Left lung (tissue), 10 donors: ENCODE measurements around the gene MIF4GD. TPM values are rescaled to one million over a fixed set of nuclear protein-coding genes. Genes with fewer than 3 reads are reported as not detected.

Source experiments
- ATAC-seq: fragments of 200-7000 bp; cut with Tn5 transposase; one replicate; pipeline ENCODE4 v1.9.1; 2020; ENCODE audit warnings: moderate library complexity
- DNase-seq, 4 donors: peaks; one replicate each; pipeline ENCODE4 v3.0.0-alpha.2; 2013 to 2020
- H3K27ac ChIP-seq, 2 donors: fragments of 200-600 bp; sonication (generic) in 1 of 2; one replicate each; pipeline versions ENCODE4 v1.5.0 to v1.8.0; 2020 to 2021
- H3K27me3 ChIP-seq, 2 donors: fragments of 200-600 bp; sonication (generic) in 1 of 2; one replicate each; pipeline versions ENCODE4 v1.5.0 to v1.8.0; 2020 to 2021
- H3K36me3 ChIP-seq, 2 donors: fragments of 200-600 bp; sonication (generic) in 1 of 2; one replicate each; pipeline versions ENCODE4 v1.5.0 to v1.8.0; 2020 to 2021
- H3K4me1 ChIP-seq, 2 donors: fragments of 200-600 bp; one replicate each; pipeline ENCODE4 v1.8.0; 2021
- H3K4me3 ChIP-seq, 2 donors: fragments of 200-600 bp; sonication (generic) in 1 of 2; one replicate each; pipeline versions ENCODE4 v1.5.0 to v1.8.0; 2020 to 2021; ENCODE audit warnings: mild to moderate bottlenecking in 1 of 2
- H3K9me3 ChIP-seq, 2 donors: fragments of 200-600 bp; sonication (generic) in 1 of 2; one replicate each; pipeline versions ENCODE4 v1.5.0 to v1.8.0; 2020 to 2021
- CTCF ChIP-seq, 2 donors: fragments of 200-600 bp; sonication (generic) in 1 of 2; IDR thresholded peaks; one replicate each; pipeline versions ENCODE4 v1.5.0 to v1.8.0; 2021; ENCODE audit warnings: antibody characterized with exemption in 2 of 2
- intact Hi-C, 2 donors: fragments of 100-400 bp; cut with DNase I; formaldehyde crosslinking; loops; one replicate each; pipeline versions ENCODE4 v1.11.2 to v1.14.2; 2022
- polyA plus RNA-seq, 6 donors: library from polyadenylated mRNA; unstranded; fragments of 120-200 nt; gene quantifications; one replicate each; pipeline ENCODE4 v1.2.1, GENCODE V29; 2013; ENCODE audit not compliant: insufficient read length in 6 of 6
- total RNA-seq, 2 donors: library from RNA; stranded (reverse); fragmentation: NEBNext Ultra II Directional; extraction: Animal tissue kit (Norgen Biotek cat#: 25700); gene quantifications; one replicate each; pipeline ENCODE4 v1.2.1, GENCODE V29; 2021
- donor health status: DM: no; HTN: yes; CAD: no.
- donor health status: DM: no; HTN: no; CAD: no.

MIF4GD gene
- total and polyA plus RNA-seq, 8 donors, result 12.7 to 25.4 (median 14.9) TPM

GRCh38 chr17:75250009-75250471 is 21.0 kb downstream of the MIF4GD start:
- ATAC-seq (peak; percentile 56), DNase-seq (peak in 1 of 4 donors; percentile 37)
- H3K27ac ChIP-seq, result no peak overlapping the region
- H3K36me3 ChIP-seq, result peaks cover 3 to 23% of the 10 kb centered on the region in 2 donors
- no peak for TF ChIP-seq CTCF (IDR thresholded peaks at IDR 0.05)
- no peak overlapping the region for H3K4me3 ChIP-seq
- no peaks in the 10 kb centered on the region for H3K27me3 ChIP-seq
- intact Hi-C loops, result no loop called here
- peaks cover 0 to 29% of the 10 kb centered on the region in 2 donors for H3K4me1 ChIP-seq
- H3K9me3 ChIP-seq, result no peaks in the 10 kb centered on the region

GRCh38 chr17:75249564-75249963 is 21.5 kb downstream of the MIF4GD start:
- Histone ChIP-seq H3K4me1 (peaks cover 0 to 33% of the 10 kb centered on the region in 2 donors), H3K9me3 (no peaks in the 10 kb centered on the region), H3K36me3 (peaks cover 3 to 28% of the 10 kb centered on the region in 2 donors), H3K27ac (no peak overlapping the region), H3K4me3 (no peak overlapping the region), H3K27me3 (no peaks in the 10 kb centered on the region)
- intact Hi-C loops, result no loop called here
- no peak for TF ChIP-seq CTCF (IDR thresholded peaks at IDR 0.05)
- DNase-seq (no peak), ATAC-seq (no peak)

GRCh38 chr17:75246404-75246803 is 24.6 kb downstream of the MIF4GD start:
- H3K27me3 ChIP-seq, result no peaks in the 10 kb centered on the region
- H3K27ac ChIP-seq, result no peak overlapping the region
- DNase-seq, result no peak
- intact Hi-C loops, result no loop called here
- H3K4me1 ChIP-seq, result peaks cover 0 to 31% of the 10 kb centered on the region in 2 donors
- no peaks in the 10 kb centered on the region for H3K9me3 ChIP-seq
- H3K36me3 ChIP-seq, result peaks cover 9 to 59% of the 10 kb centered on the region in 2 donors
- ATAC-seq, result no peak
- TF ChIP-seq CTCF (IDR thresholded peaks at IDR 0.05), result no peak
- no peak overlapping the region for H3K4me3 ChIP-seq

GRCh38 chr17:75245011-75245410 is 26.0 kb downstream of the MIF4GD start:
- ATAC-seq (no peak), DNase-seq (no peak)
- Histone ChIP-seq H3K4me3 (no peak overlapping the region), H3K4me1 (peaks cover 0 to 17% of the 10 kb centered on the region in 2 donors), H3K9me3 (no peaks in the 10 kb centered on the region), H3K36me3 (peaks cover 9 to 73% of the 10 kb centered on the region in 2 donors), H3K27ac (no peak overlapping the region), H3K27me3 (no peaks in the 10 kb centered on the region)
- intact Hi-C loops, result no loop called here
- TF ChIP-seq CTCF (IDR thresholded peaks at IDR 0.05), result no peak

GRCh38 chr17:75244133-75244866 is 26.7 kb downstream of the MIF4GD start:
- Histone ChIP-seq H3K36me3 (peaks cover 9 to 80% of the 10 kb centered on the region in 2 donors), H3K27ac (no peak overlapping the region), H3K9me3 (no peaks in the 10 kb centered on the region), H3K4me1 (peaks cover 0 to 11% of the 10 kb centered on the region in 2 donors), H3K27me3 (no peaks in the 10 kb centered on the region), H3K4me3 (no peak overlapping the region)
- intact Hi-C loops, result no loop called here
- no peak for TF ChIP-seq CTCF (IDR thresholded peaks at IDR 0.05)
- DNase-seq (no peak), ATAC-seq (peak; percentile 7)
